Measurements from ENCODE around the gene KRT84.
"Not testable (repeated sequence)": the region's sequence is repeated elsewhere in the genome, so short reads cannot be mapped to it uniquely, and the experiment has no call there.

The KRT84 gene

DNA sequence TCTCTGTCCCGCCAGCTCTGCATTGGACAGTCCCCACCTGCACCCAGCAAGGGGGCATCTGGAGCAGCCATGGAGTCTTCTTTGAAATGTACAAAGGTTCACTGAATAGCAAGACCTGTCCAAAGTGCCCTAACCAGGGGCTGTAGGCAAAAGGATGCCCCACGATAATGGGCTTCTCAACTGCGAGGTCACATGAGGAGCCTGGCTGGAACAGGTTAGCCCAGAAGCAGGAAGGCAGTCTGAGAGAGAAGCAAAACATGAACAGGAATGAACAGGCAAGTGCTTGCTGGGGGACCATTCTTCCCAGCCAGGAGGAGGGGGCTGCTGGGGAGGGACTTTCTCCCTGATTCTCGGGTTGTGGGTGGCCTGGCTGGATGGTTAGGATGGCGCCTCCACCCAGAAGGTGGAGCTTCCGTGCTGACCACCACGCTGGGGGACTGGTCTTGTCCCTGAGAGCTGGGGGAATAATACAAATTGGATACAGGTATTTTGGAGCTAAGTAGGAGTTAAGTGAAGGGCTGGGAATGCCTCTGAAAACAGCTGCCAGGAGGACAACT, 25.3 kb downstream of the KRT84 start:
- no peak for DNase-seq

DNA sequence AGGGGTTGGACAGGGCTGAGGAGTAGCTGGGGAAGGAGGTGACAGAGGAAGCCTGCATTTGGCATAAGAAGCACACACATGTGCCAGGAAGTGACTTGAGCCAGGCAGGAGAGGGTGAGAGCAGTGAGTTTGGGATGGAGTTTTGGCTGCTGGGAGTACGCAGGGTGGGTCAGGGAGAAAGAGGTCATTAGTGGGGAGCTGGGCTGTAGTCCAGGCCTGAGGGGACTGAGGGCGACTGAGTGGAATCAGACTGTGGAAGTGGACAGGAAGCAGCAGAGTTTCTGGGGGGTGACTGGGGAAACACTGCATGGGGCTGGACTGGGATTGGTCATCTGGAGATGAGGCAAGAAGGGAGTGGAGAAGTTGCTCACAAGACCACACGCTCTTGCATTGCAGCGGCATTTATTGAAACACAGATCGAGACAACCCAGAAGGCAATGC, 25.8 kb downstream of the KRT84 start:
- DNase-seq, result no peak

DNA sequence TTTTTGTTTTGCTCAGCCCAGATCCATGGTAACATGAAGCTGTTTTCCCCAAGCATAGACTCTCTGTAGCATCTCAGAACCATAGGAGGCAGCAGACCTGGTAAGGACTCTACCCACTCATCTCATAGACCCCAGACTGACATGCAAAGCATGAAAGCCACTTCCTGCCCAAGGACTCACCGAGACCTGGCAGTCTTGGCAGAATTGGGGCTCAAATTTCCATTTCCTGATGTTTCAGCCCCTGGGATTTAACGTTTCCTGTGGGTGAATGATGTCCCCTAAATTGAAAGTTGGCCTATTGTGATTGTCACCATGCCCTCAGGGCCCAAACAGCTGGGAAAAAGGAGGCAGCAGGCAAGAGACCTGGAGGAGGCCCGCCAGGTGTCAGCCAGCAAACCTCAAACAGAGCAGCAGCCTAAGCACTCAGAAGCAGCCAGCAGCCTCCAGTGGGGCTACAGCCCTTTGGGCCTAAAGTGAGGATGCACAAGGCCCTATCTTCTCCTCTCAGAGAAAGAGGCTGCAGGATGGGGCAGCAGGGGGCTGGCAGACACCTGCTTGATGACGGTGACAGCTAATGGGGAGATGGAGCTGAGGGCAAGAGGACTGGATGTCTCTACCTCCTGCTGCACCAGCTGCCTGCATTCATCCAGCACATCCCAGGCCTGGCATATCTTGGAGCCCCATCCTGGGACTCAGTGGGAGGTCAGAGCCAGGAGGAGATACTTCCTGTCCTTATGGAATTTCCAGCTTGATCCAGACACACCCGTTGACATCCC, 26.7 kb downstream of the KRT84 start:
- peak; percentile 19 for DNase-seq

DNA sequence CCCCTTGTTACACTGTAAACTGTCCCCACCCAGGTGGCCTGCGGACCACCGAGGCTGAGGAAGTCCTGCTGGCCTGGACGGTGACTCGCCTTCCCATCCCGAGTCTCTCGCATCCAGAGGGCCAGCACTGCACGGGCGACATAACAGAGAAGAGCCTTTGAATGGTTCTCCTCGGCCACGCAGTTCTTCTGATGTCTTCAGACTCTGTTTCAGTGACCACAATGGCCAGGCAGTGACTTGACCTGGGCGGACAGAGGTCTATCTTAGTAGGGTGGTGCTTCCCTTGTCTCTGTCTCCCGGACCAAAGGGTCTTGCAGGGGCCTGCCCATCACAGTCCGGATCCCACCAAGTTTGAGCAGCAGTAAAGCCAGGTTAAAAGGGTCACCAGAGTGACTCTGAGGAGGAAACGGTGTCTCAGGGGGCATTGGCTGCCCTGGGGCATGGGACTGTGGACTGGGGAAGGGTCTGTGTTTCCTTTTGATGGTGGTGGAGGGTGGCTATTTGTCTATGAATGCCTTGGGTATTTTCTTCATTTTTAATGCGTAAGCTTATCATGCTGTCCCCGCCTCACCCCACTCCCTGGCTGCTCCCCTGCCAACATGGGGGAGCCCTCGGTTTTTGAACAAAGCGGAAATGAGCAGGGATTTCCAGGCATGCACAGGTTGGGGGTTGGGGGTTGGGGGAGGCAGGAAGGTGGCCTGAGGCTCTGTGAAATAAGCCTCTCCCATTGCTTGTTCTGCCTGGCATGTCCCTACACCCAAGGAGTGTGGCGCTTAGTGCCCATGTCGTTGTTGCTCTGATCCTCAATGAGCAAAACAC, 28.5 kb downstream of the KRT84 start:
- DNase-seq, result no peak

DNA sequence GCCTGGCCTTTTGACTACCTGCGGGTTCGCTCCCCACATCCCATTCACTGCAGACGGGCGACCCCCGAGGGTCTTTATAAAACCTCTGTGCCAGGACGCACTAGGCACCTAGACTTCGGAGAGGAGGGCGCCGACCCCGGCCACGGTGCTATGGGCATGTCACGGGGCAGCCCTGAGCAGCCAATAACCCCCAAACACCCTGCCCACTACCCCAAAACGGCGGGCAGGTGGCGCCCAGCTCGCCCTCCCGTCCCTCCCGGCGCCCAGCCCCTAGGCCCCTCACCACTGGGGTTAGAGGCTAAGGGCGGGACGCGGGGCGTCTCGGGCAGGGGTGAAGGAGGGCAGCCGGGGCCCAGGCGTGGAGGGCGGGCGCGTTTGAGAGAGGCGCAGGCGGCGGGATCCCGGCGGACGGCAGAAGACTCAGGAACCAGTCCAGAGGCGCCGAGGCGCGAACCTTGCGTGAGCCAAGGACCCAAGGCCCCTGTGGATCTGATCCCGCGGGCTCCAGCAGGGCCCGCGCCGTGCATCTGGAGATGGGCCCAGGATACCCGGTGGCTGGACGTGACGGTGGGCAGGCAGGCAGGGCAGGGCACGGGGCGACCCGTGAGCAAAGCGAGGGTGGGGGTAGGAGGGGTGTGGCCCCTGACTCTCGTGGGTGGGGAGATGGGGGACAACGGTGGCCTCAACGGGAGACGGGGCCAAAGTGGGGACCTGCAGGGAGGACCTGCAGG, 29.3 kb downstream of the KRT84 start:
- DNase-seq, result no peak

DNA sequence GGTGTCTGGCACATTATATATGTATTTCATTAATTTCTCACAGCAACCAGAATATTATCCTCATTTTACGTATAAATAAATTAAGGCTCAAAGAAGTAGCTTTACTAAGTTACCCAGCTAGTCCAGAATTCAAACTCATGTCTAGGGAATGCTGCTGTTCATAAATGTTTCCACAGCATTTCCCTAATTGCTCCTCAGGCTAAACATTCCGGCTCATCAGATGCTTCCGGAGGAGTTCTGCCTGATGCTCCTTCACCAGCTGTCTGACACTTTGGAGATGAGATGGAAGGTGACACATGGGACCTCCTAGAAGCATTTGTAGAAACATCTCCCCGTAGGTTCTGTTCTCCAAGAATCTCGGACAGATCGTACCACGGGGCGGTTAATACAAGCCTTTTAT, 30.3 kb downstream of the KRT84 start:
- DNase-seq, result no peak

DNA sequence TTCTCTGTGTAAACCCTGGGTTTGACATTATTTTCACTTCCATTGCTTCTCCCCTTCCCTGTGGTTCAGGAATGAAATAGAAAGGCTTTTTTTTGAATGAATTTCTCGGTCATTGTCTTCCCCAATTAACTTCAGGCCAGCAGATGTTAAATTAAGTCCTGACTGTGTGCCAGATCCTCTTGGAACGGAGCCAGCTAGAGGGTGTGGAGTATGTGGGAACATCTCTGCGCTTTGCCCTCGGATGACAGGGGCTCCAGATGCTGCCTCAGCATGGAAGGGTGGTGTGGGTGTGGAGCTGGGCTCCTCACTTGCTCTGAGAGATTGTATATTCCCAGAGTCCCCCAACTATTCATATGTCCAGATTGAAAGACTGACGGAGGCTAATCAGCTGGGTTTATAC, 31.3 kb downstream of the KRT84 start:
- no peak for DNase-seq

DNA sequence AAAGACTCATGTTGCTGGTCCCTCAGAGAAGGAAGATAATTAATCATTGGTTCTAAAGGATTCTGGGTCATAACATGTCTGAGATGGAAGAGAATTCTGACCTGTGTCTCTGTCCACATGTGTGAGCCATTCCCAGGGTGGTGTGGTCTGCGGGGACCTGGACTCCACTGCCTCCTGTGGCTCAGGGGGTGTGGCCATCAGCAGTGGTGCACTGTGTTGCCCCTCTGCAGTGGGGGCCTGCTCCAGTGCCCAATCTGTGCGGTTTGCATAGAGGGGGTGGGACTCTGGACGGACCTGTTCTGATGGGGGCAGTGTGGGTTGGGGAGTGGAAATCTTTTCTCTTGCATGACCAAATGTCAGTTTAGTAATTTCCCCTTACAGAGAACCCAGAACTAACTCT, 31.7 kb downstream of the KRT84 start:
- no peak for DNase-seq

DNA sequence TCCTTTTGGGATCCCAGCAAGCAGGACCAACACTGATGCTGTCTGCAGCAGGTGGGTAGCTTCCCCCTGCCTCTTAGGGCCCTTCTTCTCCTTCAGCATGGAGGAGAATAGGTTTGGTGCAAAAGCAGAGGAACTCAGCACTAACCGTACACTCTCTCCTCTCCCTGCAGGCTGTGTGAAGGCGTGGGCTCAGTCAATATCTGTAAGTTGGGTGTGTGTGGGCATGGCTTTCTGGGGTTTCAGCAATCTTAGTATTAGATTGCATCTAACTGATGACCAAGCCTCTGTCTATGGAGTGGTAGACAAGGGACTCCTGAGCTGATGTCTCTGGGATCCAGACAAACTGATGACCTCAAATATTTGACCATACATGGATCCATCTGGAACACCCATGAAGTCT, 32.5 kb downstream of the KRT84 start:
- no peak for DNase-seq

DNA sequence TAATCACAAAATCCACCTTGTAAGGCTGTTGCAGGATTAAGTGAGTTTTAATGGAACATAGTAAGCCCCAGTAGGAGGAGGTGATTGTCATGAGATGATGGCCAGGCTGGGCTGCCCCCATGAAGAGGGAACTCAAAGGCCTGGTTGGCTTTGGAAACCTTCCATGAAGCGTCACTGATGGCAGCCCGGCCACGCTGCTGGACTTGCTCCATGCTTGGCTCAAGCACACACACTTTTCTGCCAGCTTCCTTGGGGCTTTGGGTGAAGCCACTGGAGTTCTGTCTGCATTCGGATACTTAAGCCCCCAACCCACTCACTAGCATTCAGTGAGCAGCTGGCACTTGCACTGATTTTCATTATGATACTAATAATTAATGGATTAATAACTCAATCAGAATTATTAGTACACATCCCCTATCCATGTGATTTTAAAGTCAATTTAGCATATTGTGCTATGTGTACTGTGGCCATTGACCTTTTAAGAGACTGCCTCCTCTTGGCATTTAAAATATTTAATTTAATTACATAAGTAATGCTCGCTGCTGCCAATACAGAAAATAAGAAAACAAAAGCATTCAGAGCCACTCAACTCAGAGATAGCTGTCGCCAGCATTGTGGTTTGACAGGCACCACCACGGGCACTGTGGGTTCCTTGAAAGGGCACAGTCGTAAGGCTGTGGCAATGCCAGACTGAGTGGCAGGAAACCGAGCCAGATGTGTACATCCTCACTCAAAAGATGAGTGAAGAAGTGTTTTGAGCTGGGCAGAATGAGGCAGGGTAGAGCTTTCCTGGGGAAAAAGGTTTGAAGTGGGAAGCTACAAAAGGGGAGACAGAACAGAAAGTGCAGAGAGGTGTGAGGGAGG, 34.0 kb downstream of the KRT84 start:
- DNase-seq, result no peak

DNA sequence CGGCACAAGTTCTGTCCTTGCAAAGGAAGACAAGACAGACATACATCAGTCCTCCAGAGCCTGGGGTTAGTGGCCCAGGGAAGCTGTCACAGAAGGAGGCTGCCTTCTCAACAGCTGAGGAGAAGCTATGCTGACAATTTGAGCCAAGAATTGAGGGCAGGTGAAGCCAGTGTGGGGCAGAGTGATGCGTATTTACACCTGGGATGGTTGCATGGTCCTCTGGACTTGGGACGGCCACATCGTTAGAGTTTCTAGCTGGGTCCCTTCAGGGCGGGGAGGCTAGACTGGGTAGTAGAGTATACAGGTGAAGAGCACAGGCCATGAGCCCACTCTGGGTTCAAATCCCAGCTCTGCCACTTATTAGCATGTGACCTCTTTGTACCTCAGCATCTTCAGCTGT, 34.7 kb downstream of the KRT84 start:
- no peak for DNase-seq

DNA sequence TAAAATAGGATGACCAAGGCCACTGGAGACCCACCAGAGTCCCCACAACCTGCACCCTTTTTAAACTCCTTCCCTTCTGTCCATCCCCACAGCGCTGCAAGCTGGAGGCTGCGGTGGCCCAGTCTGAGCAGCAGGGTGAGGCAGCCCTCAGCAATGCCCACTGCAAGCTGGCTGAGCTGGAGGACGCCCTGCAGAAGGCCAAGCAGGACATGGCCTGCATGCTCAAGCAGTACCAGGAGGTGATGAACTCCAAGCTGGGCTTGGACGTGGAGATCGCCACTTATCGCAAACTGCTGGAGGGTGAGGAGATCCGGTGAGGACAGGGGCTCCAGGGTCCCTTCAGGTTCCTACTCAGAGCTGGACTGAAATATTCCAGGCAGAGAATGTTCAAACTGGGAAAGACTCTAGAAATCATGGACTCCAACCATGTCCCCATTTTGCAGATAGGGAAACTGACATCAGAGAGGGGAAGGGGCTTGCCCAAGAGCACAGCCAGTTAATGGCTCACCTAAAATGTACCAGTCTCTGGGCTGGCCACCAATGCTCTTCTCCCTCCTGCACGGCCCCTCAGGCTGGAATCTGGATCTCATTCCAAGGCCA, 35.3 kb downstream of the KRT84 start:
- DNase-seq, result no peak

DNA sequence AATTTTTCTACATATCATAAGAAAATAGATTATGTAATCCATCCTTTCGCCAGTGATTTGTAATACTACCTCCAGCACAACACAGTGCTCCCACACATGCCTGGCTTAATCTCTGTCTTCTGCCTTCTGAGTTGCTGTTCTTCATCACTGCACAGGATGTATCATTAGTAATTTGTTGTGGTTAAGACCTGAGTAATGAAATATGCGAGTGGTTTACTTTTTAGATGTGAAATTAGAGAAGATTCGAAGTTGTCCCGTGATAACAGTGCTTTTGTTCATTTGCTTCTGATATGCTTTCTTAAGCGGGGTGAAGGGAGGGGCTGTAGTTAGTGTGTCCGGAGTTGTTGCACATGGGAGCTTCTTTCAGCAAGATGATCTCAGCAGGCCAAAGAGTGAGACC, 36.3 kb downstream of the KRT84 start:
- no peak for DNase-seq

DNA sequence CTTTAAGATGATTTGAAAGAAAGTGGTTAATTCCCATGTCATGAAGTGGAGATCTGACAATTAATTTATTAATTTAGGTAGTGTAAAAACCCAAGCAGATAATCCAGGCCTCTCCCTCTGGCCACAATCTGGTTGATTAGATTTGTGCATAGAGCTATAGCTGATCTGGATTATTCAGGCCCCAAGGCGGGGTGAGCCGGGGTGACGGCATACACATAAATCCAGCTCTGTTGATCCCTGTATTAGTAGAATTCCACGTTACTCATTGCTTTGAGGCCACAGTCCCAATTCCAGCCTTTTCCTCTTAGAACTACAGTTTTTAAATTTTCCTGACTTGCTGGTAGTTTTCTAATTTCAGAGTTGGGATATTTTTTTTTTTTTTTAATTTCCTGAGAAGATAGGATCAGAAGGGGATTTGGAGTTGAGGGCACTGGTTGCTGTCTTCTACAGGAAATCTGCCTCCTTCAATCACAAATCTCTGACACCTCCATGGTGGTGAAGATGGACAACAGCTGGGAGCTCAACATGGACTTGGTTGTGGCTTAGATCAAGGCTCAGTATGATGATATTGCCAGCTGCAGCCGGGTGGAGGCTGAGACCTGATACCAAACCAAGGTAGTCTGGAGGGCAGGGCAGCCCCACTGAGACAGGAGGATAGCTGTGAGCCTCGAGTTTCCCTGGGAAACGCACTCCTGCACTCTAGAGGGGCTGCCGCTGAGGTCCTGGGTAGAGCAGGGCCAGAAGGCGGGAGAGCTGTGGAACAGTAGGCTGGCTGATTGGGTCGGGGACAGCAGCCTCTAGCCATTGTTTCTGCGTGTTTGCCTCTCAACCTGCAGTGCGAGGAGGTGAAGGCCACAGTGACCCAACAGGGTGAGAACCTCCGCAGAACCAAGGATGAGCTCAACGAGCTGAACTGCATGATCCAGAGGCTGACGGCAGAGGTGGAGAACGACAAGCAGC, 37.6 kb downstream of the KRT84 start:
- no peak for DNase-seq

DNA sequence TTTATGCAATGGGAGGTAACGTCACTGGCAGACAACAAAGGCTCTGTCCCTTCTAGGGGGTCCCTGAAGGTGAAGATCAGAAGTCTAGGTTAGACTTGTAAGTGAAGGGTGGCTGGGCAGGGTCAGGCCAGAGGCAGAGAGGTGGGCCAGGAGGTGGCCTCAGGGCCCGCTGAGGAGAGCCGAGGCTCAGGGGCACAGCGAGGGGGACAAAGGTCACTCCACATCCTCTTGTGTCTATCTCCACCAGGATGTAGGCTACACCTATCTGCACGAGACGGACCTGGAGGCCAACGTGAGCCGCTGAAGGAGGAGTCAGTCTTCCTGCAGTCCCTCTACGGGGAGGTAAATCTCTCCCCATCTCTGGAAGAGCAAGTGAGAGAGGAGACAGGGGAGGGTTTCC, 38.4 kb downstream of the KRT84 start:
- DNase-seq, result no peak

DNA sequence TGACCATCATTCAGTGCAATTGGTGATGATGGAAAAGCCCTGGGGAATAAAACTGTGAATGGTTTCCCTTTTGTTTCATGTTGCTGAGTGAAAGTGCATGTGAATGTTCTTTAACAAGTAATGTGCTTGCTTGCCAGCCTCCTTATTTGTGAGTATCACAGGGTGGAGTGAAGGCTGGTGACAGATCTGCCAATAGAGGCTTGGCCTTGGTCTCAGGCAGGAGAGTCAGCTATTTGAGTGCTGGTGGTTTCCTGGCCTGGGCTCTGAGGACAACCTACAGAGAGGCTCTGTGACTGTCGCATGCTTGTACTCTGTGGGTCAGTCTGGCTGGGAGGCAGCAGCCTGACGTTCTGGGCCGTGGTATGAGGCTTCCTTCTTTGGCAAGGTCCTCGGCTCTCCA, 38.9 kb downstream of the KRT84 start:
- DNase-seq, result no peak

DNA sequence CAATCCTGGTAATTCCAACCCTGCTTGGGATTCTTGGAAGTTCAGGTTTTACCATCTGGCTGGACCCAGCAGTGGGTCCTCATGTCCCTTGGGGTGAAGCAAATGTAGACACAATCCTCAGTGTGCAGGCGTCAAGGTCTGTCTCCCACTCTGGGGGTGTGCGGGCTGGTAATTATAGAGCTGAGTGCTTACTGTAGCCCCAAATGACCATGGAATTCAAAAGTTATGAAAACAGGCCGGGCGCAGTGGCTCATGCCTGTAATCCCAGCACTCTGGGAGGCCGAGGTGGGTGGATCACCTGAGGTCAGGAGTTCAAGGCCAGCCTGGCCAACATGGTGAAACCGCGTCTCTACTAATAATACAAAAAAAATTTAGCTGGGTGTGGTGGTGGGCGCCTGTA, 40.4 kb downstream of the KRT84 start:
- not testable (repeated sequence) for DNase-seq

DNA sequence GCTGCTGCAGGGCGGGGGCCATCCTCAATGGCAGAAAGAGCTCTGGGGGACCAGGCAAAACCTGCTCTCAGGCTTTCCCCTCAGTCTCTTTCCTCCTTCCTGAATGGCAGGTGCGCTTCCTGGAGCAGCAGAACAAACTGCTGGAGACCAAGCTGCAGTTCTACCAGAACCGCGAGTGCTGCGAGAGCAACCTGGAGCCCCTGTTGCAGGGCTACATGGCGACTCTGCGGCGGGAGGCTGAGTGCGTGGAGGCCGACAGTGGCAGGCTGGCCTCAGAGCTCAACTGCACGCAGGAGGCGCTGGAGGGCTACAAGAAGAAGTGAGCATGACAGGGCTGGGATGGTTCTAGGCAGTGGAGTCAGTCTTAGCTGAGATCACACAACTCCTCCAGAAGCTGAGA, 41.3 kb downstream of the KRT84 start:
- DNase-seq, result no peak

DNA sequence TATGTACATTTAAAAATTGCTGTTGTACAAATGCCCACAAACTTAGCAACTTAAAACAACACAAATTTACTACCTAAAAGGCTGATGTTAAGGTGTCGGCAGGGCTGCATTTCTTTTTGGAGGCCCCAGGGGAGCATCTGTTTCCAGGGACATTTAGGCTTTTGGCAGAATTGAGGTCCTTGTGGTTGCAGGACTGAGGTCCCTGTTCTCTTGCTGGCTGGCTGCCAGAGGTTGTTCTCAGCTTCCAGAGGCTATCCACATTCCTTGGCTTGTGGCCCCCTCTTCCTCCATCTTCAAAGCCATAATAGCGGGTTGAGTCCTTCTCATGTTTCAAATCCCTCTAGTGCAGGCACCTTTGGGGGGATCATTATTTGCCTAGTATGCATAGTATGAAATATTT, 41.9 kb downstream of the KRT84 start:
- DNase-seq, result no peak

DNA sequence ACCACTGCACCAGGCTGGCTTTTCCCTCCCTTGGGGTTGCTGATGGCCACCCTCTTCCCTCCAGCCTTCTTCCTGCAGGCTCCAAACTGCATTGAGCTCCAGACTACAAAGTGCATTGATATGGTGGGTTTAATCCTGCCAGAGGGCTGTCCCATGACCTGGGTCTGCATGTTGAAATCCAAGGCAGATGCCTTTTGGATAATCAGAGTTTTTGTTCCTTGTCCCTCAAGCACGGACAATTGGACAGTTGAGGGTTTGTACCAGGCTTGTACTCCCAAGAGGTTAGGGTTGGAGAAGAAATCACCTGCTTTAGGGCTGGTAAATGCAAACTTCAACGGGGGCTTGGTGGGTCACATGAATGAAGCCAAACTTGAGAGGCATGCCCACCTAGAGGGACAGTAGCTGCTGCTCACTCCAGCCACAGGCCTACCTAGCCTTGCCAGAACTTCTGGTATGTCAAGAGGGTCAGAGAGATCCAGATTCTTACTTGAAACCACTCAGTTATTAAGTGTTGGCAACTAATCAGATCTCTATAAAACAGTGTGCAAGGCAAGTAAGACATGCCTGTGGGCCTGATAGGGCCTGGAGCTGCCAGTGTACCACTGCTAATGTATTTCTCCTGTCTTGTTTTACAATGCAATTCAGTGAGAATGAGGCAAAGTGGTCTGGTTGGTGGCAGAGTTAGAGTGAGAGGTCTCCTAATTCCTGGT, 42.5 kb downstream of the KRT84 start:
- no peak for DNase-seq
